ENCODE data around the gene F5.

The F5 gene

GRCh38 chr1:169497317-169497716 is 89.0 kb downstream of the F5 start:
- no peak for DNase-seq (ENCODE audit: low read depth)
- no peak overlapping the region for H3K4me3 ChIP-seq (replicated peaks; ENCODE audit: low read depth, low read length)
- TF ChIP-seq CTCF (IDR thresholded peaks at IDR 0.05; ENCODE audit: low read length, missing control alignments): no peak

- DNase-seq (ENCODE audit: low read depth): no peak
- H3K4me3 ChIP-seq (replicated peaks; ENCODE audit: low read depth, low read length): no peak overlapping the region
- TF ChIP-seq CTCF (IDR thresholded peaks at IDR 0.05; ENCODE audit: low read length, missing control alignments): no peak
Measured at GRCh38 chr1:169495916-169496315, 90.4 kb downstream of the F5 start.

- TF ChIP-seq CTCF (IDR thresholded peaks at IDR 0.05; ENCODE audit: low read length, missing control alignments): no peak
- DNase-seq (ENCODE audit: low read depth): no peak
- no peak overlapping the region for H3K4me3 ChIP-seq (replicated peaks; ENCODE audit: low read depth, low read length)
Measured at GRCh38 chr1:169495046-169495775, 91.1 kb downstream of the F5 start.

GRCh38 chr1:169494343-169494742 is 91.9 kb downstream of the F5 start:
- no peak for DNase-seq (ENCODE audit: low read depth)
- H3K4me3 ChIP-seq (replicated peaks; ENCODE audit: low read depth, low read length): no peak overlapping the region

GRCh38 chr1:169493251-169493650 is 93.0 kb downstream of the F5 start:
- TF ChIP-seq CTCF (IDR thresholded peaks at IDR 0.05; ENCODE audit: low read length, missing control alignments): no peak
- DNase-seq (ENCODE audit: low read depth): no peak
- no peak overlapping the region for H3K4me3 ChIP-seq (replicated peaks; ENCODE audit: low read depth, low read length)

More at GRCh38 chr1:169494343-169494742, 91.9 kb downstream of the F5 start:
- TF ChIP-seq CTCF (IDR thresholded peaks at IDR 0.05; ENCODE audit: low read length, missing control alignments): no peak

- no peak for DNase-seq (ENCODE audit: low read depth)
- H3K4me3 ChIP-seq (replicated peaks; ENCODE audit: low read depth, low read length): no peak overlapping the region
- no peak for TF ChIP-seq CTCF (IDR thresholded peaks at IDR 0.05; ENCODE audit: low read length, missing control alignments)
Measured at GRCh38 chr1:169491845-169492281, 94.4 kb downstream of the F5 start.

- H3K4me3 ChIP-seq (replicated peaks; ENCODE audit: low read depth, low read length): no peak overlapping the region
- no peak for TF ChIP-seq CTCF (IDR thresholded peaks at IDR 0.05; ENCODE audit: low read length, missing control alignments)
- DNase-seq (ENCODE audit: low read depth): no peak
Measured at GRCh38 chr1:169488157-169488556, 98.1 kb downstream of the F5 start.
